AG10803 (cell line): ENCODE measurements around the gene CAGE1.
A peak's percentile ranks its signal among the peaks of the same experiment; 100 is the strongest.

ENCODE experiments used
- DNase-seq: peaks from one replicate; pipeline ENCODE4 v3.0.0; 2010; ENCODE audit warnings: low read depth
- H3K4me3 ChIP-seq: 2 replicates; pipeline ENCODE4 v1.5.1; 2011; ENCODE audit warnings: mild to moderate bottlenecking, low read length, control low read depth
- TF ChIP-seq, protein P1 (sequence below): conservative IDR thresholded peaks from 2 replicates; pipeline ENCODE4 v1.5.1; 2011; ENCODE audit warnings: mild to moderate bottlenecking, low read length, control low read depth, inconsistent platforms

The CAGE1 gene

DNA sequence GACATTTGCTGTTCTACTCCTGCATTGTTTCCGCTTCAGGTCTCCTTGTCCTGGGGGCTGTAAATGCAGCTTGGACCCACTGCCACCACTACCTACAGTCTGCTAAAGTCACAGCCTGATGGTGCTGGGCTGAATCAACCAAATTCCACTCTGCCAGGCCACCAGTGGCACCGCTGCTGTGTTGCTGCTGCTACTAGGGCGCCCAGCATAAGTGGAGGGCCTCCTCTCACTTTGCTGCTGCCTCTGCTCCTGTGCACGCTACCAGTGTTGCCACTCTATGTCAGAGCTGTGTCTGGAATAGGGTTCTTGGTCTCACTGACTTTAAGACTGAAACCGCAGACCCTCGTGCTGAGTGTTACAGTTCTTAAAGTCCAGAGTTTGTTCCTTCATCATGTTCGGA is 75.1 kb downstream of the CAGE1 start:
- no peak overlapping the region for H3K4me3 ChIP-seq
- no peak for DNase-seq
- TF ChIP-seq, protein P1, sequence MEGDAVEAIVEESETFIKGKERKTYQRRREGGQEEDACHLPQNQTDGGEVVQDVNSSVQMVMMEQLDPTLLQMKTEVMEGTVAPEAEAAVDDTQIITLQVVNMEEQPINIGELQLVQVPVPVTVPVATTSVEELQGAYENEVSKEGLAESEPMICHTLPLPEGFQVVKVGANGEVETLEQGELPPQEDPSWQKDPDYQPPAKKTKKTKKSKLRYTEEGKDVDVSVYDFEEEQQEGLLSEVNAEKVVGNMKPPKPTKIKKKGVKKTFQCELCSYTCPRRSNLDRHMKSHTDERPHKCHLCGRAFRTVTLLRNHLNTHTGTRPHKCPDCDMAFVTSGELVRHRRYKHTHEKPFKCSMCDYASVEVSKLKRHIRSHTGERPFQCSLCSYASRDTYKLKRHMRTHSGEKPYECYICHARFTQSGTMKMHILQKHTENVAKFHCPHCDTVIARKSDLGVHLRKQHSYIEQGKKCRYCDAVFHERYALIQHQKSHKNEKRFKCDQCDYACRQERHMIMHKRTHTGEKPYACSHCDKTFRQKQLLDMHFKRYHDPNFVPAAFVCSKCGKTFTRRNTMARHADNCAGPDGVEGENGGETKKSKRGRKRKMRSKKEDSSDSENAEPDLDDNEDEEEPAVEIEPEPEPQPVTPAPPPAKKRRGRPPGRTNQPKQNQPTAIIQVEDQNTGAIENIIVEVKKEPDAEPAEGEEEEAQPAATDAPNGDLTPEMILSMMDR = no peak

DNA sequence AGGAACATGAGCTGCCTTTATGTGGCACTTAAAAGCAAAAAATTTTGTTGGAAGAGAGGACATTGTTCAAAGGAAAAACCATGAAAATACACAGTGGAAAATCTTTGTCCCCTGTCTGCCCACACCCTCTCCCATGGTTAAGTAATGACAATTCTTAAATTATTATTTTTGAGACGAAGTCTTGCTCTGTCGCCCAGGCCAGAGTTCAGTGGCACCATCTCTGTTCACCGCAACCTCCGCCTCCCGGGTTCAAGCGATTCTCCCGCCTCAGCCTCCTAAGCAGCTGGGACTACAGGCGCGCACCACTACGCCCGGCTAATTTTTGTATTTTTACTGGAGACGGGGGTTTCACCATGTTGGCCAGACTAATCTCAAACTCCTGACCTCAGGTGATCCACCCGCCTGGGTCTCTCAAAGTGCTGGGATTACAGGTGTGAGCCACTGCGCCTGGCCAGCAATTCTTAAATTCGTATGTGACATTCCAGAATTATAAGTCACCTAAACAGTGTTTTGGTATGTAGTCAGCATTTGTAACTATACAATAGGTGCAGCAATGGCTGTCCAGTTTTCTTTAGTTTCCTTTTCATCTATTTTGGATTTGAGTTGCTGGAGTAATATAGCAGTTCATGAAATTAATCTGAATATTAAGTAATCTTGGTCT is 75.9 kb downstream of the CAGE1 start:
- DNase-seq = no peak
- peak overlapping the region; percentile 99 for H3K4me3 ChIP-seq
- TF ChIP-seq, protein P1 = no peak

DNA sequence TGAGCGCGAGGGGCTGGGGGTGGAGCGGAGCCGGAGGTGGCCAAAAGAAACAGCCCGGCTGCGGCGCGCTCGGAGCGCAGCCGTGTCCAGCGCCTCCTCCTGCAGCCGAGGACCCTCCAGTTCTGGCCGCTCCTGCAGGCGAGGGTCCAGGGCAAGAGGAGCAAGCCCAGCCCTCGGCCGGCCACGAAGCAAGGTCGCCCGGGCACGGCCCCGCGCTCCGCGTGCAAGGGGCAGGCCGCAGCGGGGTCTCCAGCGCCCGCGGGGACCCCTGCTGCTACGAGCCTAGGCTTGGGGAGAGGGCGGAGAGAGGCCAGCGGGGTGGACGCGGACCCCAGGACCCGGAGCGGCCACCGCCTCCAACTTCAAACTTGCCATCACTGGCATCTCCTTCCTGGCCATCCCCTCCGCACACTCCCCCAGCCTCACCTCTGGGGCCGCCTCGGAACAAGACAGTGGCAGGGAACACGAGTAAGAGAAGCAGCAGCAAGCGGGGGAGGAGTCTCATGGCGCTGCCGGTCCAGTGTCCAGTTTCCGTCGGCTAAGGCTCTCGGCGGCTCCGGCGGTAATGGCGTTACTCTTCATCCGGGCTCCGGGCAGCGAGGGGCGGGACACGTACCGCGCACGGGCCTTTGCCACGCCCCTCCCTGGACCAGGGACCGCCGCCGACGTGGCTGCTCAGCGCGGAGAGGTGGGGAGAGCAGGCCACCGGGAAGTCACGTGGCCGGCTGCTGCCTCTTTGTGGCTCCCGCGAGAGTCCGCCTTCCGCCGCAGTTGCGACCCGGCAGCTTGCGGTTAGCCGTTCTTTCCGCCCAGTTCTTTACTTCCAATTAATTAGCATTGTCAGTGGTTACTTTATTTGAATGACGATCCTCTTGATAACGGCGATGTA is 76.7 kb downstream of the CAGE1 start, which contains the start of gene SSR1:
Gene SSR1, minus strand, starts transcription at position 584 of the 889 bp plus-strand sequence. Its CDS starts 79 bp downstream, at position 505.
- H3K4me3 ChIP-seq = peak within 1 kb of the TSS; percentile 99
- peak; percentile 96 for DNase-seq
- TF ChIP-seq, protein P1 = no peak

DNA sequence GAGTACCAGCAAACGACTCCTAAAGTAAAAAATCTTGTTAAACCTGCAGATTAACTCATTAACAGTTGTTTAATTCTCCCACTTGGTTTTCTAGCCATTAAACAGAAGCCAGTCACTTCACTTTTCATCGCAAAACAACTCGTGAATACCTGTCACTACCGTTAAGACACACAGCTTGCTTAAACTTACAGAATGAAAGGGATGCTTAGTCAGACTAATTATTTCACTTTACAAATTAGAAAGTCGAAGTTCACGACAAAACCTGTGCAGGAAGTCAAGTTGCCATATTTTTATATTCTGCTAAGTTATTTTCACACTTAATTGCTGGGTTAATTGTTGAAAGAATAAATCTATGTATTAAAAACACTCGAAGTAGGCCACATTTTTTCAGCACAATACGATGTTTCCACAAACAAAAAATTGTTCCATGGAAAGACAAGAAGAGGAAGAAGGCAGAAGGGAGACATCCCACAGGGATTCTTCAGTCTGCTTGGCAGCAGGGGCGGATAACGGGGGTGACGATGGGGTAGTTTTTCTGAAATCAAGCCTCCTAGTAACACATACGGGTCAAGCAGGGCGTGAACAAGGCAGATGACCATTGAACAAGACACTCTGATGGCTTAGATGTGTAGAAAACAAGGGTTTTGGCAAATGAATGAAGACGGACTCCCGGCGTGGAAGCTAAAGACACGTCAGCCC is 77.5 kb downstream of the CAGE1 start:
- TF ChIP-seq, protein P1 = no peak
- peak; percentile 47 for DNase-seq

DNA sequence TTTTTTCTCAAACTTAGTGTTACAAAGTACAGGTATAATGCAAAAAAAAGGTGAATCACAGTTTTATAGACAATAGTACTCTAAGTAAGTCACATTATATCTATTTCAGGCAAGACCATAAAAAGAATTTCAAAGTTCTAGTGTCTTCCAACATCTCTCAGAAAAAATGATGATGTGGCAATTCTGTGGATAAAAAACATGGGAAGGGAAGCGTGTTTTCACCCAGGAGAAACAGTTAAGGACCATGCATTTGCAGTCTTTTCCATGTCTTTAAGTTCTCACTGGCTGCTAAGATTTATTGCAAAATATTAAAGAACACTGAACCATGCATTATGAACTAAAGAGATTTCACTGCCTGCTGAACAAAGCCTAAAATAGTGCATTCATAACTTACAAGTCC is 78.4 kb downstream of the CAGE1 start:
- H3K4me3 ChIP-seq = peak overlapping the region; percentile 99
- peak; percentile 9 for DNase-seq
- TF ChIP-seq, protein P1 = no peak

More for the DNA sequence above, 77.5 kb downstream of the CAGE1 start:
- peak overlapping the region; percentile 99 for H3K4me3 ChIP-seq

DNA sequence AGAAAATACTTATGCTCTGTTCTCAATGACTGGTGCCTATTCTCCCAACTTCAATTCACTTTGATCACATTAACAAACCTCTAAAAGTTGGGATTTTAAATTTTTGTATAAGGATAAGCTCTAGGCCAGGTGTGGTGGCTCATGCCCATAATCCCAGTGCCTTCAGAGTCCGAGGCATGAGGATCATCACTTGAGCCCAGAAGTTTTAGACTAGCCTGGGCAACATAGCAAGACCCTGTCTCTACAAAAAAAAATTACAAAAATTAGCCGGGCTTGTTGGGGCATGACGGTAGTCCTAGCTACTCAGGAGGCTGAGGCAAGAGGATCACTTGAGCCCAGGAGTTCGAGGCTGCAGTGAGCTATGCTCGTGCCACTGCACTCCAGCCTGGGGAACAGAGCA is 80.5 kb downstream of the CAGE1 start:
- H3K4me3 ChIP-seq = no peak overlapping the region
- TF ChIP-seq, protein P1 = no peak
- DNase-seq = no peak
